GM18499 (cell line): ENCODE measurements around the gene PIKFYVE.
"Not testable (repeated sequence)": the region's sequence is repeated elsewhere in the genome, so short reads cannot be mapped to it uniquely, and the experiment has no call there.

Experiments
- ATAC-seq: cut with Tn5 transposase; IDR thresholded peaks from one replicate; pipeline ENCODE4 v1.9.1; 2021; ENCODE audit warnings: moderate number of reproducible peaks; ENCODE audit not compliant: insufficient read depth, unreplicated experiment

The PIKFYVE gene

GRCh38 chr2:208265801-208266552, at the start of gene PIKFYVE:
Gene PIKFYVE (plus strand): TSS chr2:208266255. CDS start chr2:208271520, 5,265 bp downstream.
- peak; percentile 66 for ATAC-seq

GRCh38 chr2:208221873-208222272, 44.2 kb upstream of the PIKFYVE start:
- not testable (repeated sequence) for ATAC-seq

- ATAC-seq = no peak
These were observed 43.7 kb upstream of the PIKFYVE start for GRCh38 chr2:208222351-208222750.

- no peak for ATAC-seq
These were observed 41.3 kb upstream of the PIKFYVE start for GRCh38 chr2:208224802-208225201.

- ATAC-seq = no peak
These were observed 38.3 kb upstream of the PIKFYVE start for GRCh38 chr2:208227581-208228232.

- no peak for ATAC-seq
These were observed 37.6 kb upstream of the PIKFYVE start for GRCh38 chr2:208228476-208228875.

GRCh38 chr2:208234786-208235185, 31.3 kb upstream of the PIKFYVE start:
- no peak for ATAC-seq

- ATAC-seq = no peak
These were observed 30.2 kb upstream of the PIKFYVE start for GRCh38 chr2:208235860-208236259.

- ATAC-seq = no peak
These were observed 26.1 kb upstream of the PIKFYVE start for GRCh38 chr2:208239770-208240493.

GRCh38 chr2:208240619-208241209, 25.3 kb upstream of the PIKFYVE start:
- no peak for ATAC-seq

- ATAC-seq = no peak
These were observed 21.6 kb upstream of the PIKFYVE start for GRCh38 chr2:208244422-208244821.

GRCh38 chr2:208245746-208246145, 20.3 kb upstream of the PIKFYVE start:
- ATAC-seq = no peak

GRCh38 chr2:208248601-208249000, 17.5 kb upstream of the PIKFYVE start:
- ATAC-seq = no peak

GRCh38 chr2:208249296-208249695, 16.8 kb upstream of the PIKFYVE start:
- no peak for ATAC-seq

GRCh38 chr2:208250388-208250787, 15.7 kb upstream of the PIKFYVE start:
- no peak for ATAC-seq

- ATAC-seq = no peak
These were observed 15.0 kb upstream of the PIKFYVE start for GRCh38 chr2:208251098-208251497.

GRCh38 chr2:208252716-208253492, 13.2 kb upstream of the PIKFYVE start:
- no peak for ATAC-seq

- no peak for ATAC-seq
These were observed 12.4 kb upstream of the PIKFYVE start for GRCh38 chr2:208253600-208254117.

GRCh38 chr2:208254118-208254870, 11.8 kb upstream of the PIKFYVE start:
- ATAC-seq = peak; percentile 47
